Activated CD8-positive, alpha-beta memory T cell treated with anti-CD3 and anti-CD28 coated beads for 4 hours (primary cell): Measurements from ENCODE around the gene MLXIP.
A peak's percentile ranks its signal among the peaks of the same experiment; 100 is the strongest.
"Not testable (repeated sequence)": the region's sequence is repeated elsewhere in the genome, so short reads cannot be mapped to it uniquely, and the experiment has no call there.

Source experiments
- DNase-seq, 2 donors: peaks; one replicate each; pipeline ENCODE4 v3.0.0-alpha.2; 2020; ENCODE audit warnings: low read depth in 2 of 2

MLXIP gene

DNA sequence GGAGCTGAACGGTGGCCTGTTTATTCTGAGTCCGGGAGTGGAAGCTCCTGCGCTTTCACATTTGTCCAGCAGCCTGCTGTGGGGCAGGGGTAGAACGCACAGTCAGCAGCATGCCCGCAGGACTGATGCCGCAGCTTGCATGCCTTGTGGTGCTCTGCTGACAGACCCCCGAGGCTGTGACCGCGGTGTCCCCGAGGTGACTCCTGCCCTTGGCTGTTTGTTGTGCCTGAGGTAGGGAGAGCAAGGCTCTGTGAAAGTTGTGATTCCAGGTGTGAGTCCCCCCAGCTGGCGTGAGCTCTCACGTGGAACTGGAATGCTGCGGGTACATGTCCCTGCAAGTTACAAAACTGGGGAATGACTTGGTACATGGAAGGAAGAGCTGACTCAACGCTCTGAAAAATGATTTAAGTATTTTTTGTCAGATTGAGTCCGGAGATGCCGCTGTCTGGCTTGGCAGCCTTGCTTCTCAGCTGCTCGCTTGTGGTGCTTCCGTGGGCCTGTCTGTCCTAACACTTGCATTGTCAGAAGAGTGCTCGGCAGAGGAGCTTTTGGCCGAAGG, 18.1 kb downstream of the MLXIP start:
- no peak for DNase-seq

DNA sequence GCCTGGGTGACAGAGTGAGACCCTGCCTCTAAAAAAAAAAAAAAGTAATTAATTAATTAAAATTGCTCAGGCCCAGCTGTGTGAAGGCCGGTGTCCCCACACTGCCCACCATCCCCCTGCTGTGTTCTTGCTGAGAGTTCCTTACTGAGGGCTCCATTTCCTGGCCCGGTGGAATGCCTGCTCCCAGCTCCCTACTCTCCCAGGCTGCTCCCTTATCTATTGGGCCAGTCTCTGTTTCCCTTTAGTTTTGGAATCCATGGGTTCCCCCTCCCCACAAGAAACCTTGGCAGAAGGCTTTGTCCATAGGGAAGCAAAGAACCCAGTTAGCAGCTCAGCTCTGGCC, 19.0 kb downstream of the MLXIP start:
- no peak for DNase-seq

DNA sequence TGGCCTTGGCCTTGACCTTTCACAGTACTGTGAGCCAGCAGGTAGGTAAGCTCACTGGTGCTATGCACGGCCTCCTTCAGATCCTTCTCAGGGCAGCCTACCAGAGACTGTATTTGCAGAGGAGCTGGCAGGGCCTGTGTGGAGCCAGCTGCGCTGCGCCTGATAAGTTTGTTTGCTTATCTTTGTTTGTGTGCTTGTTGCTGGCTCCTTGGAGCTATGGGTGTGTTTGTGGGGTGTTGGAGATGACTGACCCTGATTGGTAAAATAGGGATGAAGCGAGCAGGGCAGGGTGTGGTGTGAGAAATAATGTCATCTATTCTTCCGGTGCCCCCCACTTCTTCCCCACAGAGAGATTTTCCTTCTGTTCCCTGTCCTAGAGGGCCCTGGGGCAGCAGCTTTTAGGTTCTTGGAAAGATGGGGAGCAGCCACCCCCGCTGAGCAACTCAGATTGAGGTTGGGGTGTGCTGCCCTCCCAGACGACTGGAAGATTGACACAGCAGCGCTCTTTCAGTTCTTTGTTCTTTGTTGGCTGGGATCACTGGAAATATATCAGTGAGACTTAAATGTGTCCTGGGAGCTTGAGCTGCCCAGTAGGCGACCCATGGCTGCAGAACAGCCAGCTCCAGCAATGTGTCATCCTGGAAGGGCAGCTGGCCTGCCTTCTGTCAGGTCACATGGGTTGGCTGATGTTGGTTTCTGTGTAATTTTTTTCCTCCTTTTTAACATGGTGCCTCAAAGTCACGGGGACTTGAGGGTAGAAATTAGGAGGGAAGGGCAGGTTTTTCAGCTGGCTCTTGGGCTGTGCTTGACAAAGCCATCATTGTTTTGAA, 19.6 kb downstream of the MLXIP start:
- no peak for DNase-seq

DNA sequence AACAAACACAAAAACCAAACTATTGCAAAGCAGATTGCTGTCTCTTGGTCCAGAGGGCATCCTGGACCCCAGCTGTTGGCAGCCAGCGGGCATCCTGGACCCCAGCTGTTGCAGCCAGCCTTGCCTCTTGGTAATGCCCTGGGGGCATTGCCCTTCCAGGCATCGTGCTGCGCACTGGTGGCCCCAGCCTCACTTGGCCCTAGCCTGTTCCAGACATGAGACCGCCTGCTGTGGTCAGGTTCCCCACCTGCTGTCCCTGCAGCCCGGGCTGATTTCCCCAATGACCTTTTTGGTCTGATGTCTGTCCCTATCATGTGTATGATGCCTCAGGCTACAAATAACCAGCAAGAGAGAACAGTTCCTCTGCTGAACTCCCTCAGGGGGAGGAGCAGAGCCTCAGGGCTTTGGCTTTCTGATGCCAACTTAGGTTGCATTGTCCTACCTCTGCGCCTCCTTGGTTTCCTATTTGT, 20.8 kb downstream of the MLXIP start:
- no peak for DNase-seq

DNA sequence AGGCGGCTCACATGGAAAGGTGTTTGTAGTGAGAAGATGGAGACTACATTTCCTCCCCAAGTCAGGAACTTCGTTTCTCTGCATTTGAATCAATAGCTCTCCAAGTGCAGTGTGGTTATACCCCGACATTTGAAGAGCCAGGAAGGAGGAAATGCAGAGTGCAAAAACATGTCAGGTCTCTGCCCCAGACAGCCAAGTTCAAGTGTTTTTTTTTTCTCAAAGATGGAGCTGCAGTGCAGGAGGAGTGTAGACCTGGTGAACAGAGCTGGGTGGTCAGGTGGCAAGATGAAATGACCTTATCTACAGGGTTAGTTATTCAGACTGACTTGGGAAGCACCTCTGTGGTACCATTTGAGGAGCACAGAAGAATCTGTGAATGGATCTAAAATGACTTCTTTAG, 21.3 kb downstream of the MLXIP start:
- DNase-seq = no peak

DNA sequence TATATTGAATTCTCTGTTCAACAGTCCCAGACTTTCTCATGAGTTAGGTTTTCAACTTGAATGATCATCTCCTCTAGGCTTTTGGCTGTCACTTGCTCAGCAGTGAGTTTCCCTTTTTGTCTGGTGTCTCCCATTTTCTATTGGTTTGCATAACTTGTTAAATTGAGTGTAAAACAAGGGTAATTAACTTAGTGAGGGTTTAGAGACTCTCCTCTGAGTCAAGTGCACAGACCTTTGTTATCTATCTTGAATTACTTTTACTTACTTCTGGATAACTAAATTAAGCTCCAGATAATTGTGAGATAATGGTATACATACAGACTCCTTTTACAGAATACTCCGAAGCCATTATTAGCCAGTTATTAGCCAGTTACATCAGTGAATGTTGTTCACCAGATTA, 22.0 kb downstream of the MLXIP start:
- DNase-seq = no peak

DNA sequence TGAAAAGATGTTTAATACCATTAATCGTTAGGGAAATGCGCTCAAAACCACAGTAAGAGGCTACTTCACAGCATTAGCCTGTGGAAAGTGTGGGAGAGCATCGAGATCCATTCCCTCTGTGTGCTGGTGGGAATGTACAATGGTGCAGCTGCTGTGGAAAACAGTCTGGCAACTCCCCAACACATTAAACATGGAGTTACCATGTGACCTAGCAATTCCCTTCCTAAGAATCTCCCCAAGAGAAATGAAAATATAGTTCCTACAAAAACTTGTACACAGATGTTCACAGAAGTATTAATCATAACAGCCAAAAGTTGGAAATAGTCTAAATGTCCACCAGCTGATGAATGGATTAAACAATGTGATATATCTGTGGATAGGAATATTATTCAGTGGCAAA, 23.8 kb downstream of the MLXIP start:
- DNase-seq = no peak

DNA sequence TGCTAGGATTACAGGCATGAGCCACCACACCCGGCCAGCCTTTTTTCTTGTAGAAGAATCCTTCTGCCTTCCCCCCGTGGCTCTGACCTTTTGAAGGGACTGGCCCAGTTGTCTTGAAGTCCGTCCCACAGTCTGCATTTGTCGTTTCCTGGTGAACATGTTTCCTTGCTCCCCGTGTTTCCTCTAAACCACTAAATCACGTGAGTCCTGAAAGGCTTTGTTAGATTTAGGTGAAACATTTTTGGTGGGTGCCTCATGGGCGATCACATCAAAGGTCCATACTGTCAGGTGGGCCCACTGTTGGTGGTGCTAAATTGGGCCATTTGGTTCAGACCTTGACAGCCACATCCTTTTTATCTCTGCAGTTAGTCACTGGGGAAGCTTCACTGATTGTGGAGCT, 26.3 kb downstream of the MLXIP start:
- DNase-seq = no peak

DNA sequence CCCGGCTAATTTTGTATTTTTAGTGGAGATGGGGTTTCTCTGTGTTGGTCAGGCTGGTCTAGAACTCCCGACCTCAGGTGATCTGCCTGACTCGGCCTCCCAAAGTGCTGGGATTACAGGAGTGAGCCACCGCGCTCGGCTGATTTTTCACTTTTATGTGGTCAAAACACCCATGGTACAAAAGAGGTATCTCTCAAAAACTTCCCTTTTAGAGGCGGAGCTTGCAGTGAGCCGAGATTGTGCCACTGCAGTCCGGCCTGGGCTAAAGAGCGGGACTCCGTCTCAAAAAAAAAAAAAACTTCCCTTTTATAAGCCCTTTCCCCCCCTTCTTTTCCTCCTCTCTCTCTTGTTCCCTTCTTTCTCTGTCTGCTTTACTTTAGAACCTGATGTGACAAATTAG, 26.9 kb downstream of the MLXIP start:
- not testable (repeated sequence) for DNase-seq

DNA sequence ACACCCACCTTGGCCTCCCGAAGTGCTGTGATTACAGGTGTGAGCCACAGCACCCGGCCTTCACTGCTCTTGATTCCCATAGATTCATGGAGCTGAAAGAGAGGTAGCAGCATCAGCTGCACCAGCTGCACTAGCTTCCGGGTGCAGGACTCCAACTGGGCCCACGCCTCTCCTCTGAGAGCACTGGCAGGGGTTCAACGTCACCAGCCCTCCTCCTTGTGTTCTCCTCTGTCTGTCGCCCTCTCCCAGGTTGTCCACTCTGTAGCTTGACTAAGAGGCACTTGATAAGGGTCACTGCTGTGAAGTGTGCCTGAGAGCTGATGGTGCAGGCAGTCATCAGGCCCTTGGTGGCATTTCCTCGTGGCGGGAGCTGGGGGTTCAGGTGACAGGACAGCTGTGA, 28.3 kb downstream of the MLXIP start:
- no peak for DNase-seq

DNA sequence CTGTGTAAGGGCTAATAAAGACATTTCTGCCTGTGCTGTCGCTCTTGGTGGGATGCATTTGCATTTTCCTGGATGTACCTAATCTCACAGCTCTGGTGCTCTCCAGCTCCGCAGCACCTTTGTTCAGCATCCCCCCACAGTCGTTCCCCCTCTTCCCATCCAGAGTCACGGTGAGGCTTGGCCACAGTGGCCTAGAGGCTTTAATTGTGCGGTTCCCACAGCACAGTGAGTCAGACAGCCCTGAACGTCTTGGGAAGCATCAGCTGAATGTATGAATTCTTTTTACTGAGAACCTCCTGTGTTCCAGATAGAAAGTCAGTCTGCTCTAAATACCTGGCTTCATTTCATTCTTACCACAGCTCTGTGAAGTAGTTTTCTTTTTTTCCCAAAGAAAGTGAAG, 28.7 kb downstream of the MLXIP start:
- no peak for DNase-seq

DNA sequence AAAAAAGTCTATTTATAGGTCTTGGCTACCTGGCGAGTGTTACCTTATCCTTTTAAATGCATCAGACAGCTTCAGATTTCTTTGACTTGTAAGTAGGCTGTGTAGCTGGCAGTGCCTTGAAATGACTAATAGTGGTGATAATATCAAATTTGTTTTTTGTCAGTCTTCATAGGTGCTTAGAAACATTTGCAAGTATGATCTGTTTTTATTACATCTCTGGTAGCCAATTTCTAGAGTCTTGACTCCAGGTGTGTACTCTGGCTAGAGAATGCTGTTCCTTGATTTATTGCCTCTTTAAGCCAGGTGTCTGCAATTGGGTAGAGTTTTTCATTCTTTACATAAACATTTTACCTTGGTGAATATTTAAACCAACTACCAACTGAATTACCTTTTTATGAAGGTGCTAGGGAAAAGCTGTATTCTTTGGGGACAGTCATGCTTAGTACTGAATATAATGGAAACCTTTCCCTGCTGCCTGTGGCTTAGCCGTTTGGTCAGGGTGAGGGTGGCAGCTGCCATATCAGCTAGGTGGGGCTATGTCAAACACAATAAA, 32.6 kb downstream of the MLXIP start:
- no peak for DNase-seq

DNA sequence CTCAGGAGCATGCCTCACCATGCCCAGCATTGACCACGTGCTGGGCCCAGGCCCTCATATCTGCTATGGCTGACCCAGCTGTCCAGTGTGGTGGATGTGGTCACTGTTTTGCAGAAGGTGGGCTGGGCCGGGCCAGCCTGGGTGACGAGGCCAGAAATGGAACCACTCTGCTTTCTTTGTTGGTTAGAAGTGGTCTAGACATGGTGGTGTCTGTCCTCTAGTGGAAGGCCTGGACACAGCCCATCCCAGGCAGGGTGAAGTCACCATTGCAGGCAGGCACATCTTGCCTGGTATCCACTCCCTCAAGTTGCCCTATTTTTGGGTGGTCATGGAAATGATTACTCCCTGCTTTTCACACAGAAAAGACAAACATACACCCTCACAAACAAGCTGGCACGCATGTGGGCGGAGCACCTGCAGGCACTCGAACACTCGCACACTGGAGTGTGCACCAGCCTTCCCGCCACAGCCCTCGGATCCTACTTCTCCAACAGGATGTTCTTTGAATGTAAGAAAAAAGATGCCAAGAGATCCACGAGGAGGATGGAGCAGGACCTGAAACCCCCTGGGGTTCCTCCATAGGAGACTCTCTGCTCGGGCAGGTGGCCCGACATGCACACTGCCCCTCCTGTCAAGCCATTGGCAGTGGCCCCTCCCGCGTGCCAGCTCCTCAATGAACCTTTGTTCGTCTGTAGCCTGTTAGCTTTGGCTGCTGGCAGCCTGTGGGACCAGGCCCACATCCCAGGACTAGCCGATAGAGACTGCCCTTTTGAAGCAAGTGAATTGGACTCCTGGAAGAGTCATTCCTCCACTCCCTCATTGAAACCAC, 38.4 kb downstream of the MLXIP start:
- DNase-seq = no peak

DNA sequence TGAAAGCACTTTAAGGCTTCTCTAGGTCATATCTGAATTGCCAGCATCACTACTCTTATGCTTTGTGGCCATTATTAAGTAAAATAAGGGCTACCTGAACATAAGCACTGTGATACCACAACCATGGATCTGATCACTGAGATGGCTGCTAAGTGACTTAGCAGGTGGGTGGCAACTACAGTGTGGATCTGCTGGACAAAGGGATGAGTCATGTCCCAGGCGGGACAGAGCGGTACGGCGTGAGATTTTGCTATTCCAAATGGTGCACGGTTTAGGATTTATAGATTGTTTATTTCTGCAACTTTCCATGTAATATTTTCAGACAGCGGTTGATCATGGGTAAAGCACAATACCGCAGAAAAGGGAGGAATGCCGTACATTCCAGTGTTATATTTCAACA, 39.4 kb downstream of the MLXIP start:
- no peak for DNase-seq

DNA sequence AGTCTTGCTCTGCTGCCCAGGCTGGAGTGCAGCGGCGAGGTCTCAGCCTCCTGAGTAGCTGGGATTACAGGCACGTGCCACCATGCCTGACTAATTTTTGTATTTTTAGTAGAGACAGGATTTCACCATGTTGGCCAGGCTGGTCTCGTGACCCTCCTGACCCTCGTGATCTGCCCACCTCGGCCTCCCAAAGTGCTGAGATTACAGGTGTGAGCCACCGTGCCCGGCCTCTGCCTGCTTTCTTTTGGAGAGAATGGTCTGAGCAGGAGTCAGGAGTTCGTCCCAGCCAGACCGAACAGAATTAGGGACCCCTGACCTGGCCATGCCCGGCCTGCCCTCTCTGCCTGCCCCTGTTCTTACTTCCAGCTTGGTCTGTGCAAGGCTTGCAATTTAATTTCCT, 42.8 kb downstream of the MLXIP start:
- DNase-seq = not testable (repeated sequence)

DNA sequence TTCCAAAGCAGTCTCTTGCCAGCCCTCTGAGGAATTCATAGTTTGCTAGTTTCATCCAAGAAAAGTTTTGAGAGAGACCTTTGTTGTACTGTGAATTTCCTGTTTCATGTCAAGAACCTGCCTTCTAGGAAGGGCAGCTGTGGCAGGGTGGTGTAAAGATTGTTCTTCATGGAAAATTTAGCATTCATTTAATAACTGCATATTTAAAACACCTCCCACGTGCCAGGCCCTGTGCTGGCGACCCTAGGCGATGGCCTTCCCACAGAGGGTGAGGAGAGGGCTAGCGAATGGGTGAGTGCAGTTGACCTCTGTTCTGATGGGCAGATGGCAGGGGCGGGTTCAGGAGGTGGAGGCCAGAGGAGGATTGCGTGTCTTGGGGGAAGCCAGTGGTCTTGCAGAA, 43.2 kb downstream of the MLXIP start:
- no peak for DNase-seq

DNA sequence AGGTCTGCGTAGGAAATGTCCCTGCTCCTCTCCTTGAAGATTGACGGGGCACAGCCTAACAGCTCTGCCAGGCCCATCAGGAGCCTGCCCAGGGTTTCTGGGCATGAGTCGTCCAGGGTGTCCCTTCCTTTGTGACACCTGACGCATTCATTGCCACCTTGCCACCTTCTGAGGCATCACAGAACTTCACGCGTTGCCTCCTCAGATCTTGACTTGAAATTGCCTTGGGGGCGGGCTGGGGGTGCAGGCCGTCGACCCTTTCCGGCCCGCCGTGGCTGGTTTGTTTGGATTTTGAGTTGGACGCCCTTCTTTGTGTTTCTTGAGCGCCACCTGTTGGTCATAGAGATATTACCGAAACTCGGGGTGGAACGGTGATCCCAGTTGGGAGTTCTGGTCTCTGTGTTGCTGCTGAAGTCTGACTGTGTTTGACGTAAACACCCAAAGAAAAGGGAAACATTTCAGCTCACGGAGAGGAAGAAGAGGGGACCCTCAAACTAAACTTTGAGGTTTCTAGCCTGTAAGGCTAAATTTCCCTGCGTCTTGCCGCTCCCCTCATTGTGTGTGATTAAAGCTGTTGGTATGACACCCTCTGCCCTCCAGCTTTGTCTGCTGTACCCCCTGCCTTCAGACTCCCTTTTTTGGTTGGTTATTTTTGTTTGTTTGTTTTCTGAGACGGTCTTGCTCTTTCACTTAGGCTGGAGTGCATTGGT, 44.6 kb downstream of the MLXIP start:
- DNase-seq = peak; percentile 46 to 50

DNA sequence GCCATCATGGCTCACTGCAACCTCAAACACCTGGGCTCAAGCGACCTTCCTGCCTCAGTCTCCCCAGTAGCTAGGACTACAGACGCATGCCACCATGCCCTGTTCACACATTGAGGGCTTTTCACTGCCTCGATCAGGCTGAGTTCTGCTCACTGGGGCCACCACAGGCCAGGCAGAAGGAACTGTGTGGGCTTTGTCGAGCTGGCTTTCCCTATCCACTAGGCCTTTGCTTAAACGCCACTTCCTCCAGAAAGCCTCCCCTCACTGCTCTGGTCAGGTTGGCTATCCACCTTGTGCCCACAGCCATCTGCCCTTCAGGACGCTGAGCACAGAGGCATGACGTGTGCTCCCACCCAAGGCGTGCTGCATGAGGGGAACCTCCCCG, 45.2 kb downstream of the MLXIP start:
- no peak for DNase-seq

DNA sequence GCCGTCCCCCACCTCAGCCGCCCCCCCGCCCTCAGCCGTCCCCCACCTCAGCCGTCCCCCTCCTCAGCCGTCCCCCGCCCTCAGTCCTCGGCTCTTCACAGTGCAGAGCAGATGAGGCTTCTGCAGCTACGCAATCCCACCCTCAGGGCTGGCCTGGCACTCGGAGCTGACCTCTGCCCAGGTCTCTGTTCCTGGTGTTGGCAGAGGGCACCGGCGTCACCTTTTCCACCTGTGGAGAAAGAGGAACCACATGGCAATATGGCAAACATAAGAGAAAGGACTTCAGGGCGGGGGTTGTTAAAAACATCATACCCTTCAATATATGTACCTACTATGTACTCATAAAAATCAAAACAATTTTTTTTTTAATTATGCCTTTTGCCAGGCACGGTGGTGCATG, 45.8 kb downstream of the MLXIP start:
- no peak for DNase-seq

DNA sequence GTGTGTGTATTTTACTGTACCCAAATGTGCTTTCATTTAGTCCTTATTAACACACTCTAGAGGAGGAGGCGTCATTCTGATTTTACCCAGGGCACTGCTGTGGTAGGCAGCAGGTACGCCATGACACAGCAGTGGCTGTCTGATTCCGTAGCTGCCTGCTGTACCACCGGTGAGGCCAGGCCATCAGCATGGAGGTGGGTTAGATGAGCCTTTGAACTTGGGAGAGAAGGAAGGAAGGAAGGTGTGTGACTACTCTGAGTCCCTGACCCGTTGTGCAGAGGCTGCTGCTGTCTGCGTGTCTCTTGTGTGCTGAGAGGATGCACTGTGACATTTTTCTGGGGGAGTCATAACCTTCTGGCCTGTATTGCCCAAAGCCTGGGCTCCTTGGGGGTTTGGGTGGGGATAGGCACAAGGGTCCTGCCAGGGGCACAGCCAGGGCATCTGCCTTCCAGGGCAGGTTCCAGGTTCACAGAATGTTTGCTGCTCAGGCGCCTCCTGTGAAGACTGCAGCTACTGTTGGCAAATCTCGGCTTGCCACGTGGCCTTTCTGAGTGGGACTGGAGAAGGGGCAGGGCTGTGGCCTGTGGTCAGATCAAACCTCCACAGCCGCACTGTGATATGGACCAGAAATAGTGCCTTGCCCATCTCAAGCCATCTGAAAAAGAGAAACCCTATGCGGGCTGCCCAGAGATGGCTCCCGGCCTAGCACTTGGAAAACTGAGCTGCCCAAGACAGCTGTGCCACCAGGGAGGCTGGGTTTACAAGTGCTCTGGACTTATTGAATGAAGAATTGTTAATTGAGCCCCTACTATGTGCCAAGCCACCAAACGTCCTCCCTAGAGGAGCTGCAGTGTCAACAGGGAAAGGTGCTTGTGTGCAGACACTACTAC, 47.1 kb downstream of the MLXIP start:
- no peak for DNase-seq

DNA sequence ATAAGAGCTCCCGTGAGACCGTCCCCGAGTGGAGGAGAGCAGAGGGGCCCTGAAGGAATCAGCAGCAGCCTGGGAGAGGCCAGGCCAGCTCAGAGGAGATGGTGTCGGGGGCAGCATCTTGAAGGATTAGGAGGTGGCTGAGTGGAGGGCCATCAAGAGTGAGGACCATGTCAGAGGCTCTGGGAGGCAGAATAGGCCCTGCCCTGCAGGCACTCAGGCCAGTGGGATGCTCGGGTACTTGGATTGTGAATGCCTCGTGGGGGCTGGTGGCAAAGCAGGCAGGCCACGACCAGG, 47.7 kb downstream of the MLXIP start:
- no peak for DNase-seq
